ENCODE measurements around the gene SUV39H1. TPM values are rescaled to one million over a fixed set of nuclear protein-coding genes. Genes with fewer than 3 reads are reported as not detected.
"Not testable (repeated sequence)": the region's sequence is repeated elsewhere in the genome, so short reads cannot be mapped to it uniquely, and the experiment has no call there.

SUV39H1 gene
- total and polyA plus RNA-seq, 2 of the 13 experiments (the other 11 are each of a cell fraction or from before 2014, with no cell fraction given), result 5.2 to 10.1 TPM

DNA sequence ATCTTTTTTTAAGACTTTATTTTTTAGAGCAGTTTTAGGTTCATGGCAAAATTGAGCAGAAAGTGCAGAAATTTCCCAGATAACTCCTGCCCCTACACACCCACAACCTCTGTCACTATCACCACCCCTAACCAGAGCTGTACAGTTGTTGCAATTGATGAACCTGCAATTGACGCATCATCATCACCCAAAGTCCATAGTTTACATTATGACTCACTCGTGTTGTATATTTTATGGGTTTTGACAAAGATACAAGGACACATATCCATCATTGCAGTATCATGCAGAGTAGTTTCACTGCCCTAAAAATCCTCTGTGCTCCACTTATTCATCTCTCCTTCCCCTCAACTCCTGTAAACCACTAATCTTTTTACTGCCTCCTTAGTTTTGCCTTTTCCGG lies 47.4 kb upstream of the SUV39H1 start:
- H3K9ac ChIP-seq (ENCODE audit: insufficient read depth, low read depth, low read length), result no peak overlapping the region
- in situ Hi-C loops (cut with HindIII; ENCODE audit: extremely low pct_ligation_motif_present, low pct_unique_long_range_greater_than_20kb), result no loop called here
- no peak overlapping the region for H3K4me2 ChIP-seq (ENCODE audit: low read depth, low read length)
- H3K27ac ChIP-seq (ENCODE audit: extremely low read length, insufficient read depth, low read length), result no peak overlapping the region
- no peaks in the 10 kb centered on the region for H3K79me2 ChIP-seq (ENCODE audit: insufficient read depth, low read length)
- H3K4me1 ChIP-seq (ENCODE audit: insufficient read depth, low read length), result 0 out of 2 replicates have a peak, but pooled peaks cover 3% of the 10 kb centered on the region
- no peak overlapping the region for H2AFZ ChIP-seq (ENCODE audit: low read length)
- no TSS peak for BruUV-seq (replicated peaks)
- no peak for DNase-seq (ENCODE audit: low spot score)
- CTCF ChIA-PET (ENCODE audit: low intra/inter-chr PET ratio, low total read pairs), result no interaction called here
- H3K27me3 ChIP-seq (ENCODE audit: control insufficient read depth in 1 of 2, insufficient read depth in 2 of 2, low read length in 2 of 2), result peaks cover 0 to 9% of the 10 kb centered on the region in 2 experiments; a peak in 1 of 5 replicates
- ATAC-seq, result no peak
- intact Hi-C loops (cut with micrococcal nuclease; ENCODE audit: unreplicated experiment), result loop anchor here (5.0 kb wide), 1 partner anchor 268 kb away; the partner anchor contains the start of gene PIM2
- POLR2A ChIA-PET, result interaction anchor here (1.0 to 1.7 kb wide), 2 partner anchors 27 to 64 kb away, joined by 3 to 7 read pairs; no protein-coding TSS in a partner anchor
- H3K4me3 ChIP-seq (replicated peaks in 1 of 3; ENCODE audit: insufficient read depth in 1 of 3, low read depth in 2 of 3, low read length in 3 of 3), result no peak overlapping the region
- H3K9me3 ChIP-seq (ENCODE audit: low read length), result no peaks in the 10 kb centered on the region
- TF ChIP-seq CREB1 (IDR thresholded peaks at IDR 0.05), result peak; percentile 46
- TF ChIP-seq CREB1 (CRISPR knock-in tag; IDR thresholded peaks at IDR 0.05), result no peak
- TF ChIP-seq, protein P1, sequence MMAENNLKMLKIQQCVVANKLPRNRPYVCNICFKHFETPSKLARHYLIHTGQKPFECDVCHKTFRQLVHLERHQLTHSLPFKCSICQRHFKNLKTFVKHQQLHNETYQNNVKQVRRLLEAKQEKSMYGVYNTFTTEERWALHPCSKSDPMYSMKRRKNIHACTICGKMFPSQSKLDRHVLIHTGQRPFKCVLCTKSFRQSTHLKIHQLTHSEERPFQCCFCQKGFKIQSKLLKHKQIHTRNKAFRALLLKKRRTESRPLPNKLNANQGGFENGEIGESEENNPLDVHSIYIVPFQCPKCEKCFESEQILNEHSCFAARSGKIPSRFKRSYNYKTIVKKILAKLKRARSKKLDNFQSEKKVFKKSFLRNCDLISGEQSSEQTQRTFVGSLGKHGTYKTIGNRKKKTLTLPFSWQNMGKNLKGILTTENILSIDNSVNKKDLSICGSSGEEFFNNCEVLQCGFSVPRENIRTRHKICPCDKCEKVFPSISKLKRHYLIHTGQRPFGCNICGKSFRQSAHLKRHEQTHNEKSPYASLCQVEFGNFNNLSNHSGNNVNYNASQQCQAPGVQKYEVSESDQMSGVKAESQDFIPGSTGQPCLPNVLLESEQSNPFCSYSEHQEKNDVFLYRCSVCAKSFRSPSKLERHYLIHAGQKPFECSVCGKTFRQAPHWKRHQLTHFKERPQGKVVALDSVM (CRISPR knock-in tag; IDR thresholded peaks at IDR 0.05), result no peak
- TF ChIP-seq FOSL2 (CRISPR knock-in tag; IDR thresholded peaks at IDR 0.05), result peak; percentile 62
- no peak for TF ChIP-seq DMTF1 (CRISPR knock-in tag; IDR thresholded peaks at IDR 0.05)
- WGBS (ENCODE audit: low lambda C conversion rate), result 3% methylated on average over 3 of the region's 3 CpGs
- H3K36me3 ChIP-seq (replicated peaks in 1 of 2; ENCODE audit: control insufficient read depth in 1 of 2, insufficient read depth in 2 of 2, low read length in 2 of 2), result no peaks in the 10 kb centered on the region
- H4K20me1 ChIP-seq (ENCODE audit: insufficient read depth, low read length), result no peaks in the 10 kb centered on the region
- FAIRE-seq, result no peak

GRCh38 chrX:48652055-48652579 lies 44.4 kb upstream of the SUV39H1 start:
- Histone ChIP-seq H3K27me3 (ENCODE audit: control insufficient read depth in 1 of 2, insufficient read depth in 2 of 2, low read length in 2 of 2) (peaks cover 0 to 12% of the 10 kb centered on the region in 2 experiments; a peak in 1 of 5 replicates), H3K4me1 (ENCODE audit: insufficient read depth, low read length) (peaks cover 13% of the 10 kb centered on the region; the same call in 1 of the 2 replicates)
- H3K4me3 ChIP-seq (replicated peaks in 1 of 3; ENCODE audit: insufficient read depth in 1 of 3, low read depth in 2 of 3, low read length in 3 of 3); FAIRE-seq; H4K20me1 ChIP-seq (ENCODE audit: insufficient read depth, low read length); H3K36me3 ChIP-seq (replicated peaks in 1 of 2; ENCODE audit: control insufficient read depth in 1 of 2, insufficient read depth in 2 of 2, low read length in 2 of 2); ATAC-seq; H3K9ac ChIP-seq (ENCODE audit: insufficient read depth, low read depth, low read length); H3K27ac ChIP-seq (ENCODE audit: extremely low read length, insufficient read depth, low read length); H3K4me2 ChIP-seq (ENCODE audit: low read depth, low read length); H3K79me2 ChIP-seq (ENCODE audit: insufficient read depth, low read length); in situ Hi-C loops (cut with HindIII; ENCODE audit: extremely low pct_ligation_motif_present, low pct_unique_long_range_greater_than_20kb); DNase-seq (ENCODE audit: low spot score); H2AFZ ChIP-seq (ENCODE audit: low read length); intact Hi-C loops (cut with micrococcal nuclease; ENCODE audit: unreplicated experiment); CTCF ChIA-PET (ENCODE audit: low intra/inter-chr PET ratio, low total read pairs); H3K9me3 ChIP-seq (ENCODE audit: low read length); BruUV-seq (replicated peaks): not testable (repeated sequence)
- POLR2A ChIA-PET, result interaction anchor here (3.3 kb wide), 1 partner anchor 24 kb away, joined by 10 read pairs; no protein-coding TSS in a partner anchor
- WGBS (ENCODE audit: low lambda C conversion rate), result 7% methylated on average over 3 of the region's 5 CpGs
